Pancreas (tissue), 10 donors: ENCODE data around the gene HOXD13. TPM values are rescaled to one million over a fixed set of nuclear protein-coding genes. Genes with fewer than 3 reads are reported as not detected.

Experiments
- ATAC-seq, 4 donors: fragments of 200-7000 bp; cut with Tn5 transposase; one replicate each; pipeline versions ENCODE4 v1.8.0 to v1.9.1; 2020; ENCODE audit warnings: mild to moderate bottlenecking in 4 of 4, moderate library complexity in 4 of 4
- DNase-seq, 6 donors: peaks; one replicate each; pipeline ENCODE4 v3.0.0-alpha.2; 2020
- FAIRE-seq: peaks from 2 replicates; lab custom pipeline; 2012; peaks lifted over from hg19 to GRCh38; lab: Jason Lieb, UNC
- H3K27ac ChIP-seq, 4 donors: fragments of 200-600 bp; sonication (generic); 1 replicate in 3 of 4; 2 replicates in 1 of 4; pipeline versions ENCODE4 v1.5.0 to v1.8.0; 2020
- H3K27me3 ChIP-seq, 4 donors: fragments of 200-600 bp; one replicate each; pipeline ENCODE4 v1.8.0; 2021
- H3K36me3 ChIP-seq, 3 donors: fragments of 200-600 bp; sonication (generic) in 1 of 3; one replicate each; pipeline versions ENCODE4 v1.5.0 to v1.8.0; 2020 to 2021
- H3K4me1 ChIP-seq, 3 donors: fragments of 200-600 bp; one replicate each; pipeline ENCODE4 v1.8.0; 2021
- H3K4me3 ChIP-seq, 4 donors: fragments of 200-600 bp; sonication (generic) in 2 of 4; one replicate each; pipeline versions ENCODE4 v1.5.0 to v1.8.0; 2020 to 2021
- H3K9me3 ChIP-seq, 4 donors: fragments of 200-600 bp; one replicate each; pipeline ENCODE4 v1.8.0; 2021
- CTCF ChIP-seq, 4 donors: fragments of 200-600 bp; sonication (generic) in 3 of 4; IDR thresholded peaks; one replicate each; pipeline versions ENCODE4 v1.5.0 to v1.8.0; 2021; ENCODE audit warnings: antibody characterized with exemption in 4 of 4
- WGBS, 2 donors: extraction: QIAGEN DNeasy Blood & Tissue Kit; methylation state at CpG; one replicate each; pipeline ENCODE4 v1.1.7; 2013; 5-methylcytosine and 5-hydroxymethylcytosine counted together
- intact Hi-C, 3 donors: fragments of 100-400 bp; cut with DNase I; formaldehyde crosslinking; loops; one replicate each; pipeline versions ENCODE4 v1.11.1 to v1.14.2; 2022
- polyA plus RNA-seq, 2 donors: library from polyadenylated mRNA; stranded (reverse); fragments of 200-250 nt; gene quantifications; one replicate each; pipeline ENCODE4 v1.2.3, GENCODE V29; 2013
- total RNA-seq, 6 donors: library from RNA; stranded (reverse); fragmentation: NEBNext Ultra II Directional in 4 of 6; extraction: Animal tissue kit (Norgen Biotek cat#: 25700) in 4 of 6; gene quantifications; one replicate each; pipeline versions ENCODE4 v1.2.1 to v1.2.4, GENCODE V29; 2021 to 2023
- donor health status: healthy with polysubstance abuse.
- donor health status: DM: no; HTN: no; CAD: no; lungs with moderate emphysema.
- donor health status: DM: no; HTN: no; CAD: no.
- donor health status: control.
- donor health status: control.
- donor health status: Bipolar disorder and iron deficiency.
- donor health status: DM: yes; HTN: yes; CAD: no.
- donor health status: DM: no; HTN: no; CAD: no.
- donor health status: DM: no; HTN: no; CAD: no.
- donor health status: DM: yes; HTN: yes; CAD: no.

The HOXD13 gene
- total and polyA plus RNA-seq, 8 donors: not detected

DNA sequence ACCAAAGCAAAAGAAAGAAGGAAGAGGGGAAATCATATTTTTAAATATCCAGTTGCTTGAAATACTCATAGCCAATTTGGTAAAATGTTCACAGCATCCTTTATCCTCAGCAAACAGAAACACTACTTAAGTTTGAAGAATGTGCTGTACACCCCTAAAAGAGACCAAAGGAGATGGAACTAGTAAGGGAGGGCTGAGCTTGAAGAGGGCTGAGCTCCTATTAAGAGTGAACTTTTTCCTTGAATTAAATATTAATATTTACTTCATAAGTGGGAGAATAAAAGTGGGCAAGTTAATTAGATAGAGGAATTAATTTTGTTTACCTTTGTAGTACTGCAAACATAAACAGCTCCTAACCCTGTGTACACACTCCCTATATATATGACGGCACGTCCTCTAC, 15.7 kb upstream of the HOXD13 start:
- FAIRE-seq (no peak), ATAC-seq (no peak), DNase-seq (no peak)
- H3K36me3 ChIP-seq: no peaks in the 10 kb centered on the region
- no peaks in the 10 kb centered on the region for H3K4me1 ChIP-seq
- no peak overlapping the region for H3K4me3 ChIP-seq
- no peak for TF ChIP-seq CTCF (IDR thresholded peaks at IDR 0.05)
- 14 to 19% methylated on average over 2 of the region's 2 CpGs for WGBS, 2 donors
- H3K27me3 ChIP-seq: peaks cover 34 to 89% (median 52%) of the 10 kb centered on the region in 4 donors
- no peaks in the 10 kb centered on the region for H3K9me3 ChIP-seq
- intact Hi-C loops: no loop called here
- H3K27ac ChIP-seq: no peak overlapping the region

GRCh38 chr2:176078541-176079284, 13.8 kb upstream of the HOXD13 start:
- Histone ChIP-seq H3K27ac (no peak overlapping the region), H3K4me3 (no peak overlapping the region), H3K36me3 (no peaks in the 10 kb centered on the region), H3K4me1 (no peaks in the 10 kb centered on the region), H3K9me3 (no peaks in the 10 kb centered on the region), H3K27me3 (peaks cover 37 to 89% (median 53%) of the 10 kb centered on the region in 4 donors)
- ATAC-seq: no peak
- no peak for DNase-seq
- TF ChIP-seq CTCF (IDR thresholded peaks at IDR 0.05): no peak
- FAIRE-seq: no peak
- intact Hi-C loops: no loop called here
- 7 to 8% methylated on average over 25 of the region's 25 CpGs for WGBS, 2 donors

DNA sequence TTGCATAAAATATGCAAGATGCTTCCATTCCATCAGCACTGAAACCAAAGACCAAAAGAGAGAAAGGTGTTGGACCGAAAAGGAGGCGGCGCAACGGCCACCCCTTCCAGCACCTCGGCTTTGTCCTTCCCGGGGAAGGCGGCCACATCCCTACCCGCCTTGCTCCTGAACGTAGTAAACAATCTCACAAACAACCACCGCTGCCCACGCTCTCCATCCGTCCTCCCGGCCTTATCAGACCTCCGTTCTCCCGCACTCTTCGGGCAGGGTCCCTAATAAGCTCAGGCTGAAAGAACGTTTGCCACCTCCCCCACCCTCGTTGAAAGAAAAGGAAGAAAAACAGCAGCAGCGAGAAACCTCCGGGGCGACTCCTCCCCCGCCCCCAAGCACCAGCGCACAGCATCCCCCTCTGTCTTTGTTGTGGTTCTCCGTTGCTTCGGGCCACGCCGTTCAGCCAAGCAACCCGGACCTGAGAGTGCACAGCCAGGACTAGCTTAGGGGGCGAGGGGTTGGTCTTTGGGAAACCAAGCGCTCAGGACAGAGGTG, 13.2 kb upstream of the HOXD13 start:
- peaks cover 38 to 90% (median 55%) of the 10 kb centered on the region in 4 donors for H3K27me3 ChIP-seq
- FAIRE-seq: no peak
- H3K4me1 ChIP-seq: no peaks in the 10 kb centered on the region
- no peak overlapping the region for H3K27ac ChIP-seq
- H3K4me3 ChIP-seq: peak overlapping the region in 1 of 4 donors; percentile 25
- ATAC-seq: no peak
- no peak for DNase-seq
- no peaks in the 10 kb centered on the region for H3K9me3 ChIP-seq
- no peak for TF ChIP-seq CTCF (IDR thresholded peaks at IDR 0.05)
- no peaks in the 10 kb centered on the region for H3K36me3 ChIP-seq
- intact Hi-C loops: no loop called here
- WGBS, 2 donors: 7 to 9% methylated on average over 30 of the region's 30 CpGs

GRCh38 chr2:176079831-176080539, 12.5 kb upstream of the HOXD13 start:
- intact Hi-C loops: no loop called here
- Histone ChIP-seq H3K4me3 (peak overlapping the region in 1 of 4 donors; percentile 25), H3K36me3 (no peaks in the 10 kb centered on the region), H3K4me1 (no peaks in the 10 kb centered on the region), H3K27ac (no peak overlapping the region), H3K27me3 (peaks cover 38 to 92% (median 54%) of the 10 kb centered on the region in 4 donors), H3K9me3 (no peaks in the 10 kb centered on the region)
- ATAC-seq: peak in 2 of 4 donors; percentile 48 to 56
- TF ChIP-seq CTCF (IDR thresholded peaks at IDR 0.05): peak in 3 of 4 donors; percentile 24 to 50 (median 29)
- FAIRE-seq: no peak
- peak in 2 of 6 donors; percentile 36 to 66 for DNase-seq
- WGBS, 2 donors: 2 to 4% methylated on average over 68 to 86 of the region's 86 CpGs
